Breast epithelium (tissue), 4 donors: ENCODE results near the gene CTDNEP1. TPM values are rescaled to one million over a fixed set of nuclear protein-coding genes. Genes with fewer than 3 reads are reported as not detected.

ENCODE experiments used
- DNase-seq, 2 donors: peaks; one replicate each; pipeline ENCODE4 v3.0.0-alpha.2; 2019; ENCODE audit warnings: low spot score in 2 of 2
- H3K27ac ChIP-seq, 2 donors: fragments of 200-600 bp; sonication (generic) in 1 of 2; one replicate each; pipeline ENCODE4 v1.5.1; 2016 to 2019; ENCODE audit warnings: mild to moderate bottlenecking in 1 of 2
- H3K27me3 ChIP-seq, 2 donors: fragments of 200-600 bp; sonication (generic) in 1 of 2; one replicate each; pipeline versions ENCODE4 v1.5.1 to v1.6.0; 2017 to 2019; ENCODE audit warnings: control low read depth in 1 of 2, mild to moderate bottlenecking in 1 of 2
- H3K36me3 ChIP-seq: fragments of 200-600 bp; one replicate; pipeline ENCODE4 v1.5.1; 2019
- H3K4me1 ChIP-seq, 2 donors: fragments of 200-600 bp; sonication (generic); one replicate each; pipeline ENCODE4 v1.5.1; 2016 to 2019; ENCODE audit warnings: control low read depth in 1 of 2
- H3K4me3 ChIP-seq, 3 donors: fragments of 200-600 bp; sonication (generic); 1 replicate in 2 of 3; 2 replicates in 1 of 3; pipeline ENCODE4 v1.5.1; 2016 to 2019; ENCODE audit warnings: mild to moderate bottlenecking in 3 of 3, moderate library complexity in 2 of 3
- H3K9me3 ChIP-seq, 2 donors: fragments of 200-600 bp; sonication (generic) in 1 of 2; one replicate each; pipeline ENCODE4 v1.5.1; 2016 to 2019; ENCODE audit warnings: control low read depth in 1 of 2
- POLR2A ChIP-seq: fragments of 450-650 bp; IDR thresholded peaks from one replicate; pipeline ENCODE4 v1.6.1; 2016; ENCODE audit warnings: antibody characterized with exemption, mild to moderate bottlenecking, moderate library complexity
- POLR2AphosphoS5 ChIP-seq, 3 donors: sonication (generic); formaldehyde crosslinking; IDR thresholded peaks; one replicate each; pipeline ENCODE4 v1.6.1; 2017; ENCODE audit warnings: antibody characterized with exemption in 3 of 3
- intact Hi-C: fragments of 100-400 bp; cut with DNase I; formaldehyde crosslinking; loops from one replicate; pipeline ENCODE4 v1.15.1; 2023; ENCODE audit warnings: low total_unique reads
- total RNA-seq, 3 donors: library from RNA; depleted of rRNA; stranded (reverse); fragments of >200 nt; gene quantifications; one replicate each; pipeline ENCODE4 v1.1.0, GENCODE V29; 2016
- TF ChIP-seq, protein P1 (sequence below), 3 donors: fragments of 450-650 bp; IDR thresholded peaks; one replicate each; pipeline ENCODE4 v1.5.1; 2016 to 2017; ENCODE audit warnings: antibody characterized with exemption in 3 of 3, mild to moderate bottlenecking in 3 of 3, moderate library complexity in 3 of 3

The CTDNEP1 gene
- total RNA-seq, 3 donors from 2014 or later, result 35.7 to 67.5 (median 60.5) TPM

DNA sequence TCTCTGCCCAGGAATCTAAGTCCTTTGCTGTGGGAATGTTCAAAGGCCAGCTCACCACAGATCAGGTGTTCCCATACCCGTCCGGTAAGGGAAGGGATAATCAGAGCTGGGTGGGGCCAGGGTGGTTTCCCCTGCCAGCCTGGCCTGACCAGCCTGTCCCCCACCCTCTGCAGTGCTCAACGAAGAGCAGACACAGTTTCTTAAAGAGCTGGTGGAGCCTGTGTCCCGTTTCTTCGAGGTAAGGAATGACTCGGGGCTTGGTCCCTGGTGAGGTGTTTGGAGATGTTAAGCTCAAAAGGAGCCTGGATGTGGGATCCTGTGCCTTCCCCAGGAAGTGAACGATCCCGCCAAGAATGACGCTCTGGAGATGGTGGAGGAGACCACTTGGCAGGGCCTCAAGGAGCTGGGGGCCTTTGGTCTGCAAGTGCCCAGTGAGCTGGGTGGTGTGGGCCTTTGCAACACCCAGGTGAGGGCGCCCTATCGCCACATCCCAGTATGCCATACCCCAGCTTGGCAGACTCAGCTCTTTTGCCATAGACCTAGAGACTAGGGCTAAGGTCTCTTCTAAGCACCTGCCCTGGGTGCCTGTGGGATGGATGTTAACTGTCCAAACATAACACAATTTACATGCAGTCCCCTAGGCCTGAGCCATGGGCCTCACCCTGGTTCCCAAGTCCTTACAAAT is 30.8 kb downstream of the CTDNEP1 start:
- H3K36me3 ChIP-seq, result no peaks in the 10 kb centered on the region
- H3K4me1 ChIP-seq, result peaks cover 4 to 36% of the 10 kb centered on the region in 2 donors

DNA sequence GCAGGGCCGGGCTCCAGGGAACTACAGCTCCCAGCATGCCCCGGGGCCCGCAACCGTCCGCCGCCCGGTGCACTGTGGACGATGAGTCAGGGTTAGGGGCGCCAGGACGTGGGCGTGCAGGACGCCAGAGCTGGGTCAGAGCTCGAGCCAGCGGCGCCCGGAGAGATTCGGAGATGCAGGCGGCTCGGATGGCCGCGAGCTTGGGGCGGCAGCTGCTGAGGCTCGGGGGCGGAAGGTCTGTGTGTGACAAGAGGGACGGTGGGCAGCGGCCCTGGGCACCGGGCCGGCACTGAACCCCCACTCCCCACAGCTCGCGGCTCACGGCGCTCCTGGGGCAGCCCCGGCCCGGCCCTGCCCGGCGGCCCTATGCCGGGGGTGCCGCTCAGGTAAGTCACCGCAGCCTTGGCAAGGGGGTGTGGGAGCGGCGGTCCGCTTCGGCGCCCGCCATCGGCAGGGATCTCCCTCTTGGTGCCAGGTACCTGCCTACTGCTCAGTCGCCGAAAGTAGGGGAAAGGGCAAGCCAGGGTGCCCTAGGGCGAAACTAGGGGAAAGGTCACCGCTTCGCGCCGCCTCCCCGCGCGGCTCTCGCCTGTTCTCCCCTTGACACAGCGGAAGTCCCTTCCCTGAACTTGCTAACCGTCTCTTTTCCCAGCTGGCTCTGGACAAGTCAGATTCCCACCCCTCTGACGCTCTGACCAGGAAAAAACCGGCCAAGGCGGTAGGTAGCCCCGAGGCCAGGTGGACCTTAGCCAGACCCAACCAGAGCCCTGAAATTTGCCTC is 31.5 kb downstream of the CTDNEP1 start, which contains the start of the genes ACADVL and DLG4:
ACADVL (plus strand) TSS at position 127 of the 781 bp plus-strand sequence; CDS start at position 174, 47 bp downstream.
DLG4 (minus strand) TSS at position 25 of the 781 bp plus-strand sequence.
- Histone ChIP-seq H3K36me3 (no peaks in the 10 kb centered on the region), H3K27me3 (no peaks in the 10 kb centered on the region), H3K9me3 (no peaks in the 10 kb centered on the region), H3K27ac (peak within 1 kb of the TSS; percentile 100), H3K4me3 (peak within 1 kb of the TSS; percentile 95 to 100 (median 98)), H3K4me1 (peaks cover 4 to 38% of the 10 kb centered on the region in 2 donors)
- TF ChIP-seq POLR2AphosphoS5 (IDR thresholded peaks at IDR 0.05) (peak; percentile 58 to 97 (median 75)), POLR2A (peak; percentile 83)
- TF ChIP-seq, protein P1, sequence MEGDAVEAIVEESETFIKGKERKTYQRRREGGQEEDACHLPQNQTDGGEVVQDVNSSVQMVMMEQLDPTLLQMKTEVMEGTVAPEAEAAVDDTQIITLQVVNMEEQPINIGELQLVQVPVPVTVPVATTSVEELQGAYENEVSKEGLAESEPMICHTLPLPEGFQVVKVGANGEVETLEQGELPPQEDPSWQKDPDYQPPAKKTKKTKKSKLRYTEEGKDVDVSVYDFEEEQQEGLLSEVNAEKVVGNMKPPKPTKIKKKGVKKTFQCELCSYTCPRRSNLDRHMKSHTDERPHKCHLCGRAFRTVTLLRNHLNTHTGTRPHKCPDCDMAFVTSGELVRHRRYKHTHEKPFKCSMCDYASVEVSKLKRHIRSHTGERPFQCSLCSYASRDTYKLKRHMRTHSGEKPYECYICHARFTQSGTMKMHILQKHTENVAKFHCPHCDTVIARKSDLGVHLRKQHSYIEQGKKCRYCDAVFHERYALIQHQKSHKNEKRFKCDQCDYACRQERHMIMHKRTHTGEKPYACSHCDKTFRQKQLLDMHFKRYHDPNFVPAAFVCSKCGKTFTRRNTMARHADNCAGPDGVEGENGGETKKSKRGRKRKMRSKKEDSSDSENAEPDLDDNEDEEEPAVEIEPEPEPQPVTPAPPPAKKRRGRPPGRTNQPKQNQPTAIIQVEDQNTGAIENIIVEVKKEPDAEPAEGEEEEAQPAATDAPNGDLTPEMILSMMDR (IDR thresholded peaks at IDR 0.05), result no peak
- intact Hi-C loops, result no loop called here
- DNase-seq, result peak; percentile 96

More for the DNA sequence above, 30.8 kb downstream of the CTDNEP1 start:
- H3K4me3 ChIP-seq, result peak overlapping the region; percentile 95 to 100 (median 98)
- peak in 1 of 2 donors; percentile 74 for DNase-seq
- no peak for TF ChIP-seq POLR2A
- TF ChIP-seq POLR2AphosphoS5 (IDR thresholded peaks at IDR 0.05), result peak in 2 of 3 donors; percentile 2 to 5
- TF ChIP-seq, protein P1 (IDR thresholded peaks at IDR 0.05), result peak in 2 of 3 donors; percentile 19 to 48
- intact Hi-C loops, result no loop called here
- H3K27me3 ChIP-seq, result no peaks in the 10 kb centered on the region
- peak overlapping the region; percentile 100 for H3K27ac ChIP-seq
- no peaks in the 10 kb centered on the region for H3K9me3 ChIP-seq

GRCh38 chr17:7219229-7219811 is 32.2 kb downstream of the CTDNEP1 start:
- no peaks in the 10 kb centered on the region for H3K27me3 ChIP-seq
- peak overlapping the region; percentile 95 to 100 (median 98) for H3K4me3 ChIP-seq
- H3K4me1 ChIP-seq, result peaks cover 4 to 38% of the 10 kb centered on the region in 2 donors
- DNase-seq, result no peak
- H3K9me3 ChIP-seq, result no peaks in the 10 kb centered on the region
- no peaks in the 10 kb centered on the region for H3K36me3 ChIP-seq
- H3K27ac ChIP-seq, result peak overlapping the region; percentile 100
- no peak for TF ChIP-seq POLR2AphosphoS5 (IDR thresholded peaks at IDR 0.05)
- no peak for TF ChIP-seq POLR2A
- TF ChIP-seq, protein P1 (IDR thresholded peaks at IDR 0.05), result no peak
- intact Hi-C loops, result no loop called here

- no peaks in the 10 kb centered on the region for H3K9me3 ChIP-seq
- TF ChIP-seq POLR2AphosphoS5 (IDR thresholded peaks at IDR 0.05) (no peak), POLR2A (no peak)
- TF ChIP-seq, protein P1 (IDR thresholded peaks at IDR 0.05), result no peak
- no peak for DNase-seq
- no peak overlapping the region for H3K4me3 ChIP-seq
- intact Hi-C loops, result no loop called here
- H3K36me3 ChIP-seq, result no peaks in the 10 kb centered on the region
- peaks cover 4 to 38% of the 10 kb centered on the region in 2 donors for H3K4me1 ChIP-seq
- peak overlapping the region; percentile 100 for H3K27ac ChIP-seq
- H3K27me3 ChIP-seq, result no peaks in the 10 kb centered on the region
Measured at GRCh38 chr17:7218758-7219157, 32.8 kb downstream of the CTDNEP1 start.
